Smooth muscle cell (in vitro differentiated cells): Measurements from ENCODE around the gene FREM1. TPM values are rescaled to one million over a fixed set of nuclear protein-coding genes. Genes with fewer than 3 reads are reported as not detected.

Experiments
- DNase-seq: peaks from one replicate; lab custom pipeline; 2025; ENCODE audit not compliant: unreplicated experiment; lab: John Stamatoyannopoulos, UW
- H2AFZ ChIP-seq: fragments of 200-600 bp; sonication (generic); 2 replicates; pipeline ENCODE4 v1.6.0; 2016; ENCODE audit warnings: antibody characterized with exemption, low read depth, mild to moderate bottlenecking
- H3F3A ChIP-seq: fragments of 200-600 bp; sonication (generic); 2 replicates; pipeline ENCODE4 v1.6.0; 2017; ENCODE audit warnings: antibody characterized with exemption, low read depth
- H3K27ac ChIP-seq: fragments of 200-600 bp; sonication (generic); 2 replicates; pipeline ENCODE4 v1.5.1; 2016; ENCODE audit warnings: low read depth, mild to moderate bottlenecking
- H3K27me3 ChIP-seq: fragments of 200-600 bp; sonication (generic); 2 replicates; pipeline ENCODE4 v1.6.1; 2016; ENCODE audit warnings: low read depth, mild to moderate bottlenecking
- H3K36me3 ChIP-seq: fragments of 200-600 bp; sonication (generic); 2 replicates; pipeline ENCODE4 v1.5.1; 2016; ENCODE audit warnings: low read depth
- H3K4me1 ChIP-seq: fragments of 200-600 bp; sonication (generic); 2 replicates; pipeline ENCODE4 v1.5.1; 2016; ENCODE audit warnings: low read depth
- H3K4me2 ChIP-seq: fragments of 200-600 bp; sonication (generic); 2 replicates; pipeline ENCODE4 v1.6.0; 2016; ENCODE audit warnings: mild to moderate bottlenecking
- H3K4me3 ChIP-seq: fragments of 200-600 bp; sonication (generic); 2 replicates; pipeline ENCODE4 v1.5.1; 2016; ENCODE audit warnings: mild to moderate bottlenecking
- H3K79me2 ChIP-seq: fragments of 200-600 bp; sonication (generic); 2 replicates; pipeline ENCODE4 v1.6.0; 2016; ENCODE audit warnings: low read depth, mild to moderate bottlenecking
- H3K9ac ChIP-seq: fragments of 200-600 bp; sonication (generic); 2 replicates; pipeline ENCODE4 v1.6.0; 2016; ENCODE audit warnings: low read depth
- H3K9me3 ChIP-seq: fragments of 200-600 bp; sonication (generic); replicated peaks from 2 replicates; pipeline ENCODE4 v1.5.1; 2016; ENCODE audit warnings: low read depth
- H4K20me1 ChIP-seq: fragments of 200-600 bp; sonication (generic); 2 replicates; pipeline ENCODE4 v1.6.0; 2016; ENCODE audit warnings: low read depth
- CTCF ChIP-seq: fragments of 200-600 bp; sonication (generic); IDR thresholded peaks from 2 replicates; pipeline ENCODE4 v1.5.1; 2017; ENCODE audit warnings: borderline replicate concordance, mild to moderate bottlenecking, antibody characterized with exemption; ENCODE audit not compliant: insufficient read depth, poor library complexity, severe bottlenecking
- WGBS: methylation state at CpG from one replicate; pipeline ENCODE4 v1.1.7; 2016; ENCODE audit warnings: low lambda C conversion rate; 5-methylcytosine and 5-hydroxymethylcytosine counted together
- polyA plus RNA-seq: library from polyadenylated mRNA; unstranded; fragments of >200 nt; fragmentation: Nextera tagmentation; extraction: Ambion mirVana; gene quantifications from 2 replicates; pipeline ENCODE4 v1.2.1, GENCODE V29; 2016
- total RNA-seq: library from RNA; depleted of rRNA; stranded (reverse); fragments of >200 nt; gene quantifications from 2 replicates; pipeline ENCODE4 v1.2.3, GENCODE V29; 2014

FREM1 gene
- total and polyA plus RNA-seq, 2 experiments from 2014 or later: 18.0 TPM

- WGBS: 30% methylated on average over 1 of the region's 1 CpG
Observed at GRCh38 chr9:14797435-14797834, 112.8 kb downstream of the FREM1 start.

GRCh38 chr9:14793389-14793788, 116.8 kb downstream of the FREM1 start:
- H3K4me1 ChIP-seq: no peaks in the 10 kb centered on the region
- 88% methylated on average over 2 of the region's 2 CpGs for WGBS
- DNase-seq: no peak
- no peak overlapping the region for H2AFZ ChIP-seq
- H3K79me2 ChIP-seq: no peaks in the 10 kb centered on the region
- no peak overlapping the region for H3K4me3 ChIP-seq
- no peak overlapping the region for H3K9ac ChIP-seq
- H3F3A ChIP-seq: no peaks in the 10 kb centered on the region
- H3K36me3 ChIP-seq: peaks cover 4% of the 10 kb centered on the region
- no peaks in the 10 kb centered on the region for H3K9me3 ChIP-seq
- TF ChIP-seq CTCF: no peak
- no peak overlapping the region for H3K4me2 ChIP-seq
- H3K27me3 ChIP-seq: no peaks in the 10 kb centered on the region
- H3K27ac ChIP-seq: no peak overlapping the region
- H4K20me1 ChIP-seq: no peaks in the 10 kb centered on the region

More at GRCh38 chr9:14797435-14797834, 112.8 kb downstream of the FREM1 start:
- H3K9me3 ChIP-seq: no peaks in the 10 kb centered on the region
- no peaks in the 10 kb centered on the region for H4K20me1 ChIP-seq
- H3K9ac ChIP-seq: no peak overlapping the region
- H2AFZ ChIP-seq: no peak overlapping the region
- no peak overlapping the region for H3K27ac ChIP-seq
- no peaks in the 10 kb centered on the region for H3K79me2 ChIP-seq
- no peak for DNase-seq
- H3K4me1 ChIP-seq: no peaks in the 10 kb centered on the region
- no peak overlapping the region for H3K4me2 ChIP-seq
- H3K4me3 ChIP-seq: no peak overlapping the region
- H3K36me3 ChIP-seq: no peaks in the 10 kb centered on the region
- no peaks in the 10 kb centered on the region for H3F3A ChIP-seq
- H3K27me3 ChIP-seq: no peaks in the 10 kb centered on the region
- TF ChIP-seq CTCF: no peak

- Histone ChIP-seq H3K9me3 (no peaks in the 10 kb centered on the region), H2AFZ (no peak overlapping the region), H3K27ac (no peak overlapping the region), H4K20me1 (no peaks in the 10 kb centered on the region), H3K27me3 (no peaks in the 10 kb centered on the region), H3K36me3 (peaks cover 4% of the 10 kb centered on the region), H3K9ac (no peak overlapping the region), H3K79me2 (no peaks in the 10 kb centered on the region), H3K4me1 (no peaks in the 10 kb centered on the region), H3F3A (no peaks in the 10 kb centered on the region), H3K4me2 (no peak overlapping the region), H3K4me3 (no peak overlapping the region)
- WGBS: 98% methylated on average over 4 of the region's 4 CpGs
- no peak for TF ChIP-seq CTCF
- DNase-seq: no peak
Observed at GRCh38 chr9:14790628-14791027, 119.6 kb downstream of the FREM1 start.

GRCh38 chr9:14788846-14789245, 121.4 kb downstream of the FREM1 start:
- H4K20me1 ChIP-seq: no peaks in the 10 kb centered on the region
- no peak overlapping the region for H3K27ac ChIP-seq
- peaks cover 5% of the 10 kb centered on the region for H3F3A ChIP-seq
- H3K4me2 ChIP-seq: no peak overlapping the region
- H2AFZ ChIP-seq: no peak overlapping the region
- no peaks in the 10 kb centered on the region for H3K27me3 ChIP-seq
- 94% methylated on average over 5 of the region's 5 CpGs for WGBS
- H3K9me3 ChIP-seq: no peaks in the 10 kb centered on the region
- no peaks in the 10 kb centered on the region for H3K79me2 ChIP-seq
- H3K9ac ChIP-seq: no peak overlapping the region
- peaks cover 9% of the 10 kb centered on the region for H3K36me3 ChIP-seq
- DNase-seq: no peak
- no peak overlapping the region for H3K4me3 ChIP-seq
- H3K4me1 ChIP-seq: no peaks in the 10 kb centered on the region
- no peak for TF ChIP-seq CTCF
